Activated CD8-positive, alpha-beta T cell treated with anti-CD3 and anti-CD28 coated beads for 36 hours (primary cell): Measurements from ENCODE around the gene SYS1. TPM values are rescaled to one million over a fixed set of nuclear protein-coding genes. Genes with fewer than 3 reads are reported as not detected.

Experiments
- ATAC-seq: fragments of 200-7000 bp; cut with Tn5 transposase; one replicate; pipeline ENCODE4 v1.10.0; 2021; ENCODE audit warnings: mild to moderate bottlenecking, moderate library complexity
- CTCF ChIA-PET: fragments of 350-600 bp; sonication (Branson Sonifier 250); formaldehyde crosslinking; loops from one replicate; lab custom pipeline; 2021; ENCODE audit warnings: antibody characterized with exemption; lab: Charles Lee
- POLR2A ChIA-PET: fragments of 350-600 bp; sonication (Branson Sonifier 250); formaldehyde crosslinking; loops from one replicate; lab custom pipeline; 2021; ENCODE audit warnings: antibody characterized with exemption; lab: Charles Lee
- DNase-seq: peaks from one replicate; pipeline ENCODE4 v3.0.0-alpha.2; 2020
- H3K27ac Mint-ChIP-seq: one replicate; pipeline ENCODE4 v1.8.0; 2021; ENCODE audit warnings: mild to moderate bottlenecking, mixed read lengths
- H3K27me3 Mint-ChIP-seq: one replicate; pipeline ENCODE4 v1.8.0; 2021; ENCODE audit warnings: mixed read lengths
- H3K36me3 Mint-ChIP-seq: one replicate; pipeline ENCODE4 v1.8.0; 2021; ENCODE audit warnings: low read depth, mixed read lengths
- H3K4me1 Mint-ChIP-seq: one replicate; pipeline ENCODE4 v1.8.0; 2021; ENCODE audit warnings: low read depth, mixed read lengths
- H3K4me3 Mint-ChIP-seq: one replicate; pipeline ENCODE4 v1.8.0; 2021; ENCODE audit warnings: mild to moderate bottlenecking, moderate library complexity, mixed read lengths
- H3K9me3 Mint-ChIP-seq: one replicate; pipeline ENCODE4 v1.8.0; 2021; ENCODE audit warnings: mixed read lengths
- CTCF ChIP-seq: fragments of 200-600 bp; IDR thresholded peaks from one replicate; pipeline ENCODE4 v1.8.0; 2022; ENCODE audit warnings: antibody characterized with exemption, mild to moderate bottlenecking
- intact Hi-C: fragments of 100-400 bp; cut with micrococcal nuclease; formaldehyde crosslinking; loops from one replicate; pipeline ENCODE4 v1.10.0; 2022
- total RNA-seq, 2 experiments: library from RNA; stranded (reverse); gene quantifications; one replicate each; pipeline ENCODE4 v1.2.3, GENCODE V29; 2021

SYS1 gene
- total RNA-seq, 2 experiments from 2014 or later: 19.6 to 20.7 TPM

GRCh38 chr20:45322952-45323383 is 40.0 kb upstream of the SYS1 start:
- ATAC-seq (no peak), DNase-seq (peak; percentile 43)
- H3K4me3 Mint-ChIP-seq: no peak overlapping the region
- H3K4me1 Mint-ChIP-seq: peaks cover 25% of the 10 kb centered on the region
- no peaks in the 10 kb centered on the region for H3K9me3 Mint-ChIP-seq
- ChIA-PET POLR2A (no interaction called here), CTCF (interaction anchor here (0.8 to 8.4 kb wide), 15 partner anchors 11 to 448 kb away, joined by 3 to 79 read pairs (median 4); partner anchors contain the start of genes MATN4 and SYS1)
- no peak overlapping the region for H3K27ac Mint-ChIP-seq
- no peaks in the 10 kb centered on the region for H3K27me3 Mint-ChIP-seq
- TF ChIP-seq CTCF: no peak
- H3K36me3 Mint-ChIP-seq: peaks cover 12% of the 10 kb centered on the region
- intact Hi-C loops: no loop called here

GRCh38 chr20:45323731-45324130 is 39.2 kb upstream of the SYS1 start:
- no peak overlapping the region for H3K4me3 Mint-ChIP-seq
- ChIA-PET CTCF (interaction anchor here (0.8 to 8.4 kb wide), 8 partner anchors 10 to 448 kb away, joined by 3 to 79 read pairs (median 6); partner anchors contain the start of gene MATN4), POLR2A (interaction anchor here (0.6 kb wide), 1 partner anchor 32 kb away, joined by 3 read pairs; no protein-coding TSS in a partner anchor)
- no peak for TF ChIP-seq CTCF
- no peaks in the 10 kb centered on the region for H3K27me3 Mint-ChIP-seq
- no peak for DNase-seq
- intact Hi-C loops: no loop called here
- H3K4me1 Mint-ChIP-seq: peaks cover 18% of the 10 kb centered on the region
- ATAC-seq: no peak
- peaks cover 19% of the 10 kb centered on the region for H3K36me3 Mint-ChIP-seq
- no peaks in the 10 kb centered on the region for H3K9me3 Mint-ChIP-seq
- H3K27ac Mint-ChIP-seq: no peak overlapping the region

- no peak overlapping the region for H3K4me3 Mint-ChIP-seq
- ChIA-PET POLR2A (no interaction called here), CTCF (interaction anchor here (0.7 to 1.9 kb wide), 3 partner anchors 9 to 32 kb away, joined by 3 to 10 read pairs (median 3); no protein-coding TSS in a partner anchor)
- H3K27ac Mint-ChIP-seq: no peak overlapping the region
- ATAC-seq: no peak
- no peak for DNase-seq
- H3K9me3 Mint-ChIP-seq: no peaks in the 10 kb centered on the region
- no peak for TF ChIP-seq CTCF
- peaks cover 28% of the 10 kb centered on the region for H3K36me3 Mint-ChIP-seq
- no peaks in the 10 kb centered on the region for H3K27me3 Mint-ChIP-seq
- intact Hi-C loops: no loop called here
- peaks cover 9% of the 10 kb centered on the region for H3K4me1 Mint-ChIP-seq
These were observed 37.6 kb upstream of the SYS1 start for GRCh38 chr20:45325371-45325770.

GRCh38 chr20:45328451-45328850 is 34.5 kb upstream of the SYS1 start:
- ChIA-PET CTCF (interaction anchor here (0.5 kb wide), 1 partner anchor 34 kb away, joined by 3 read pairs; no protein-coding TSS in a partner anchor), POLR2A (no interaction called here)
- Mint-ChIP-seq H3K36me3 (peaks cover 28% of the 10 kb centered on the region), H3K4me3 (no peak overlapping the region), H3K27me3 (no peaks in the 10 kb centered on the region), H3K9me3 (no peaks in the 10 kb centered on the region), H3K27ac (no peak overlapping the region), H3K4me1 (no peaks in the 10 kb centered on the region)
- ATAC-seq (no peak), DNase-seq (no peak)
- intact Hi-C loops: no loop called here
- TF ChIP-seq CTCF: no peak

GRCh38 chr20:45329497-45330319 is 33.2 kb upstream of the SYS1 start:
- H3K27ac Mint-ChIP-seq: no peak overlapping the region
- no peaks in the 10 kb centered on the region for H3K9me3 Mint-ChIP-seq
- no peak for DNase-seq
- ATAC-seq: no peak
- ChIA-PET CTCF (interaction anchor here (1.6 kb wide), 1 partner anchor 10 kb away, joined by 6 read pairs; no protein-coding TSS in a partner anchor), POLR2A (no interaction called here)
- TF ChIP-seq CTCF: no peak
- intact Hi-C loops: no loop called here
- H3K4me1 Mint-ChIP-seq: no peaks in the 10 kb centered on the region
- no peak overlapping the region for H3K4me3 Mint-ChIP-seq
- peaks cover 29% of the 10 kb centered on the region for H3K36me3 Mint-ChIP-seq
- H3K27me3 Mint-ChIP-seq: no peaks in the 10 kb centered on the region
